Neural cell (in vitro differentiated cells): ENCODE data around the gene SSBP2.

ENCODE experiments used
- EZH2 ChIP-seq: fragments of 200-600, 300-800 bp; shearing (Covaris generic), sonication (generic); IDR thresholded peaks from 2 replicates; pipeline ENCODE4 v1.6.1; 2014; ENCODE audit warnings: antibody characterized with exemption, low read length, borderline replicate concordance, mild to moderate bottlenecking; ENCODE audit not compliant: insufficient read depth, poor library complexity, severe bottlenecking
- POLR2AphosphoS5 ChIP-seq: IDR thresholded peaks from 2 replicates; pipeline ENCODE4 v1.6.1; 2012

DNA sequence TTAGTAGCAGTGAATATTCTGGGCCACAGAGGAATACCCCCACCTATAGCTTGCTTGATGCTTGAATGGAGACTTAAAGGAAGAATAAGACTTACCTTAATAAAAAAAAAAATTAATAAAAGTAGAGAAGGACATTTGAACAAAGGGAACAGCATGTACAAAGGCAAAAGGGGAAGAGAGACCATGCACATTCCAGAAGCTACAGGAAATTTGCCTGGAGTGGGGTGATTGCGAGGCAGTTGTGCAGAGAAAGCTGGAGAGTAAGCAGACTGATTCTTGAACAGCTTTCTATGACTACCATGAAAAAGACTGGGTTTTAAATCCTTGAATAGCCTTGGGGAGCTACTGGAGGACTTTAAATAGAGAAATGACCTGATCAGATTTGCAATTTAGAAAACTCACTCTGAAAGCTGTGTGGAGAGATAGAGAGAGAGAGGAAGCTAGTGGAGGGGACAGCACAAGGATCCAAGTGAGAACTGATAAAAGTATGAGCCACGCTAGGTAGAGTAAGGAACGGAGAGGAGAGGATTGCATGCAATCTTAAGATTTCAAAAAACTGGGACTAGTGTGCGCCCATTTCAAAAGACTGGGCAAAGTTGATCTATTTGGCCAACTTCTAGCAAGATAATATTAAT lies 12.5 kb upstream of the SSBP2 start:
- TF ChIP-seq POLR2AphosphoS5 (no peak), EZH2 (no peak)
